ENCODE results near the gene UFSP2.

The UFSP2 gene

GRCh38 chr4:185426960-185427688 is 1.4 kb upstream of the UFSP2 start:
- no peak for DNase-seq (ENCODE audit: low spot score)

- DNase-seq (ENCODE audit: low spot score): peak; percentile 42
Observed at GRCh38 chr4:185424905-185425646, 688 bp downstream of the UFSP2 start.

DNA sequence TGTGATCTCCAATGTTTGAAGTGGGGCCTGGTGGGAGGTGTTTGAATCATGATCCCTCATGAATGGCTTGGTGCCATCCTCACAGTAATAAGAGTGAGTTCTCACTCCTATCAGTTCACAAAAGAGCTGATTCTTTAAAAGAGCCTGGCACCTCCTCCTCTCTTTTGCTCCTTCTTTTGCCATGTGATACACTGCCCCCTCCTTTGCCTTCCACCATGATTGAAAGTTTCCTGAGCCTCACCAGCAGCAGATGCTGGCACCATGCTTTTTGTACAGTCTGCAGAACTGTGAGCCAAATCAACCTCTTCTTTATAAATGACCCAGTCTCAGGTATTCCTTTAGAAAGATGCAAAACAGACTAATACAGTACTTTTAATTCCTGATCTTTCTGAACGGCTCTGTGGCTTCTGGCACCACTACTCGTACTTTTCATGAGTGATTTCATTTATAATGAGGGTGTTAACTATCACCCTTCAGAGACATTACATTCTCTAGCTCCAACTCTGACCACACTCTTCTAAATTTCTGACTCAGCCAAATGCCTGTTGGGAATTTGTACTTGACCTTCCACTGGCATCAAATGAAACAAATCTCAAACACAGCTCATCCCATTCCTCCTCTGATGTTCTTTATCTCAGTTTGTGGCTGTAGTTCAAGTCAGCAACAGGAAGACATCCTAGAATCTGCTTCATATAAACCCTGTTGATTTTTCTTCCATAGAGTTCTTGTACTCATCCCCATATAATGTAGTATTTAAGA is 4.2 kb downstream of the UFSP2 start:
- DNase-seq (ENCODE audit: low spot score): no peak

DNA sequence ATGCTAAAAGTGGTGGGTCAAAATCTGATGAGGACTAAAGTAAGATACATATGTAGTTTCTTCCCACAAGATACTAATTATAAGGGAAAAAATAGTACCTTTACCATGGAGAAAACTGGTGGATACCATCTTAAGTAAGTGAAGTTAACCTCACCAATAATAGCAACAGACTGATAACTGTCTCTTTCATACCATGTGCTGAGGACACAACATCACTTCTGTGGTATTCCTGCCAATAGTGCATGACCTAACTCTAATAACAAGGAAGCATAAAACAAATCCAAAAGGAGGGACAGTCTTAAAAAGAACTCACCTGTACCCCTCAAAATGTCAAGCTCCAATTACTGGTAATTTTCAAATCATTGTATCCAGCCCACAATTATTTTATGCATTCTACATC is 8.8 kb downstream of the UFSP2 start:
- no peak for DNase-seq (ENCODE audit: low spot score)

GRCh38 chr4:185412412-185412811 is 13.4 kb downstream of the UFSP2 start:
- no peak for DNase-seq (ENCODE audit: low spot score)

GRCh38 chr4:185411849-185412248 is 13.9 kb downstream of the UFSP2 start:
- DNase-seq (ENCODE audit: low spot score): no peak

DNA sequence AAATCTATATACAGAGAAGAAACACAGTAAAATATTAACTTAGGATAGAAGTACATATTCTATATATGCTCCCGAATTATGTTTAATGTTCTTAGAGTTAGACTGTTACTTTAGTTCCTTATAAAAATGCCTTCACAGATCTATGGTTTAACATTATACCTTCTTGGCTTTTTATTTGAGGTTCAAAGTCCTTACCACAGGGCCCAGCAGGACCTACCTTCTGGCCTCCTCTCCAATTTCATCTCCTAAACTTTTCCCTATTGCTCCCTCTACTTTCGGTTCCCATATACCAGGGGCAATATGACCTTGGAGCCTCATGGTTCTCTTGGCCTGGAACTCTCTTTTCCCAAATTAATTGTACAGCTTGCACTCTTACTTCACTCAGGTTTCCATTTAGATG is 17.3 kb downstream of the UFSP2 start:
- DNase-seq (ENCODE audit: low spot score): no peak

GRCh38 chr4:185405296-185405999 is 20.3 kb downstream of the UFSP2 start:
- no peak for DNase-seq (ENCODE audit: low spot score)

DNA sequence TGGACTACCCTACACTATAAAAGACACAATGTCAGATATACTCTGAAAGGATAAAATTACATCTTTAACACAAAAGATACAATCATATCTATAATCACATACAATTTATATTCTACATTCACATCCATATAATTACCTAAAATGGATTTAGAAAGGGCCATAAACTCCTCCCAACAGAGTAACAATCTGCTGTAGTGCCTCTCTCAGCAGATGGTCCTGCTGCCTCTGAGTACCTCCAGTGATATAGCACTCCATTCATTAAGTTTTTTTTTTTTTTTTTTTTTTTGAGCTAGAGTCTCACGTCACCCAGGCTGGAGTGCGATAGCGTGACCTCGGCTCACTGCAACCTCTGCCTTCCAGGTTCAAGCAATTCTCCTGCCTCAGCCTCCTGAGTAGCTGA is 21.7 kb downstream of the UFSP2 start:
- DNase-seq (ENCODE audit: low spot score): no peak

DNA sequence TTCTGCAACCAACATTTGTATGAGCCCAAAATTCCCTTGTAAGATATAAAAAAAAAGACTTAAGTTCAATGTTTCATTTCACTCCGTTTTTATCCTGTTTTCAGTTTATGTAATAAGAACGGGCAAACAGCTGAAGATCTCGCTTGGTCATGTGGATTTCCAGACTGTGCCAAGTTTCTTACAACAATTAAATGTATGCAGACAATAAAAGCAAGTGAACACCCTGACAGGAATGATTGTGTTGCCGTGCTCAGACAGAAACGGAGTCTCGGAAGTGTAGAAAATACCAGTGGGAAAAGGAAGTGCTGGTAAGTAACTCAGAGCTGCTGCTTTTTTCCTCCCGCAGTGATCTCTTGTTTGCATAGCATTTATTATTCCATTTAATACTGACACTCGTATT is 26.3 kb downstream of the UFSP2 start:
- DNase-seq (ENCODE audit: low spot score): peak; percentile 18

DNA sequence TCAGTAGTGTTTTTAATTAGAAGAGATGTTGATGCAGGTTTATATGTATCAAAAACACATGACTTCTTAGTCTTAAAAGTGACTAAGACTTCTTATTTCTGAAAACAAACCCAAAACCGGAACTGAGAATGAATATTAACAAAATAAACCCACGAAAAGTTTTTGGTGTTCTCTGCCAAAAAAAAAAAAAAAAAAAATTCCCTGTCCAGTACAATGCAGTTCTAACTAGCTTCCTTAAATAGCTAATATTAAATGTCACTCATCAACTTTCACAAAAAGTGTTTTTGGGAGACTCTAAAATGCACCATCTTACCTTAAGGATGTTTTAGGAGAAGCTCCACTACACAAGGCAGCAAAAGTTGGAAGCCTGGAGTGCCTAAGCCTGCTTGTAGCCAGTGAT is 27.1 kb downstream of the UFSP2 start:
- DNase-seq (ENCODE audit: low spot score): no peak

- DNase-seq (ENCODE audit: low spot score): peak; percentile 49
Observed at GRCh38 chr4:185396724-185397385, 28.9 kb downstream of the UFSP2 start, which contains the start of gene ANKRD37. Gene ANKRD37 (plus strand): TSS chr4:185396841. CDS start chr4:185396924, 83 bp downstream.

- peak; percentile 97 for DNase-seq (ENCODE audit: low spot score)
Observed at GRCh38 chr4:185395956-185396723, 29.6 kb downstream of the UFSP2 start.

- DNase-seq (ENCODE audit: low spot score): peak; percentile 96
Observed at GRCh38 chr4:185395238-185395955, 30.4 kb downstream of the UFSP2 start, which contains the start of gene LRP2BP. Gene LRP2BP (minus strand): TSS chr4:185395924. CDS start chr4:185378186, 17,738 bp downstream.

- no peak for DNase-seq (ENCODE audit: low spot score)
Observed at GRCh38 chr4:185394568-185395237, 31.1 kb downstream of the UFSP2 start.

GRCh38 chr4:185392156-185392555 is 33.6 kb downstream of the UFSP2 start:
- no peak for DNase-seq (ENCODE audit: low spot score)

GRCh38 chr4:185390941-185391340 is 34.8 kb downstream of the UFSP2 start:
- no peak for DNase-seq (ENCODE audit: low spot score)

GRCh38 chr4:185387957-185388356 is 37.8 kb downstream of the UFSP2 start:
- no peak for DNase-seq (ENCODE audit: low spot score)

GRCh38 chr4:185384930-185385331 is 40.8 kb downstream of the UFSP2 start:
- no peak for DNase-seq (ENCODE audit: low spot score)

Data from Ammon's horn (tissue), 1 donor.